Cerebellar cortex (tissue), 1 donor: ENCODE measurements around the gene CMTM5.

Experiments
- DNase-seq: peaks from one replicate; pipeline ENCODE4 v3.0.0-alpha.2; 2015; ENCODE audit warnings: low spot score

CMTM5 gene

DNA sequence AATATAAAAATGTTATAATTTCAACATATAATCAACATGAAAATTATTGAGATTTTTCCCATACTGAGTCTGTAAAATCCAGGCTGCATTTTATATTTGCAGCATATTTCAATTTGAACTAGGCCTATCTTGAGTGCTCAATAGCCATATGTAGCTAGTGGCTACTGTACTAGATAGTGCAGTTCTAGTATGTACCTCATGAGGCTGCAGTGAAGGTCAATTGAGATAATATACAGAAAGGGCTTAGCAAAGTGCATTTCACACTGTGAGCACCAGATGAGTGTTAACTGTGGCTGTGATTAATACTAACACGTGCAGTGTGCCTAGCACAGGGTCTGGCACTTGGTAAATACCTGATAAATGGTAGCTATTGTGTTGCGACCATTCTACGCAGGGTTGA lies 18.8 kb upstream of the CMTM5 start:
- no peak for DNase-seq

DNA sequence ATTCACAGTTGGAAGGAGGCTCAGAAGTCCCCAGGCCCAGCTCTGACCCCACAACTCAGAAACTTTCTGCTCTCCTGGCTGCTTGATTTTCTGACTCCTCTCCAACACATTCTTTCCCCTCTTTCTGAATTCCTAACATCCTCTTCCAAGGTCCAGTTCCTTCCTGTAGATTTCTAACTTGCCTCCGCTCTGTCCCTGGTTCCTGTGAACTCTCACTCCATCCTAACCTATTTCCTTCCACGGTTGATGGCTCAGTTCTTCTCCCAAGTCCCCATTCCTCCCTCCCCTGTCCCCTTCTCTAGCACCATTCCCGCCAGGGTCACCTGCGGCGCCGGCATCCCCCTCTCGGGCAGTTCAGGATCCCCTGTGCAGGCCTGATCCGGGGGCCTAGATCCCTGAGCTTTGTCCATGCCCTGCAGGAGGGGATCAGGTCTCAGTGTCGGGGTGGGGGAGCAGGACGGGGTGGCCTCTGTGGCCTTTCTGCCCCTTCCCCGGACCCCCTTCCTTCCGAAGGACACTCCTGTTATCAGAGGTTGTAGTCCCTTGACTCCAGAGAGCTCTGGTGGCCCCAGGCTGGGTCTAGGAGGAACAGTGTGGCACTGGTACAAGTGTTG lies 18.2 kb upstream of the CMTM5 start:
- no peak for DNase-seq

DNA sequence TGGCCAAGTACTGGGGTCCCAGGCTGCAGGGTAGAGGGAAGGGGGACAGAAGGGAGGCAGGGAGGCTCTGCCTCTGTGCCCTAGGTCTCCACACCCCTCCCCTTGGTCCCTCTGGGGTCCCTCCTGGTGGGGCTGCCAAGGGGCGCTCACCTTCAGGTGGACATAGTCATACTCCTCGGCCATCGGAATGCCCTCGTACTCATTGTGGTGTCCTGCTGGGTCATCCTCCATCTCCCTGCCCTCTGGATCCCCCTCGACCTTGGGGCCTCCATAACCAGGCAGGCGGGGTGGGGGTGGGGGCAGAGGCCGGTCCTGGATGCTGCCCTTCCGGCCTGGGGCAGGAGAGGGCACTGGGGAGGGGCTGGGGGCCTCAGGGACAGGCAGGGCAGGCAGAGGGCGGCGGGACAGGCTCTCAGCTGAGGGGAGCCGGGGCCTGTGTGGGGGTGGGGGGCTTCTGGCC lies 17.6 kb upstream of the CMTM5 start:
- DNase-seq, result no peak

DNA sequence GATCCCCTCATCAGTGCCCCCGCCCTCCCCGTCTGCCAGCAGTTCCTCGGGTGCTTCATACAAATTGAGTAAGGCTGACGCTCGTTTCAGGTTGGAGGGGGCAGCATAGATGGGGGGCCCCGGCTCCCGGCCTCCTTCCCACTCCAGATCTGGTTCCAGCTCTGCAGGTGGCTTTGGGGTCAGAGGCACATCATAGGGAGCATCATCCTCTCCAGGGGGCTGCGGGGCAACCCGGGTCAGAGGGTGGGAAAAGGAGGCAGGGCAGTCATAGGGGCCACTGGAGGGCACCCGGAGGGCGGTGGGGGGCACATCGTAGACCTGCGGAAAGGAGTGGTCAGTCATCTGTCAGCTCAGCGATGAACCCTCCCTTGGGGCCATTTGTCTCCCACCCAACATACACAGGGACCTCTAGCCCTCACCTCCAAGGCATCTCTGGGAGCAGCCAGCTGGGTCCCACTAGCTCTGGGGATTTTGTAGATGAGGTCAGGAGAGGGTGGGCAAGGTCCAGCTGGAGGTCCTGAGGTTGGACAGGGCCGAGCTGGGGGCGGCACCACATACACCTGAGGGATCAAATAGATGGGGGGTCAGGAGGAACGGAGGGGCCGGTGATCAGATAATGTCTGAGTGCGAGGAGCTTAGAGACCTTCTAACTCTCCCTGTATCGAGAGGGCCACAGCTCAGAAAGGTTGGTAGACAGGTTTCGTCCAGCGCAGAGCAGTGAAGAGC lies 17.0 kb upstream of the CMTM5 start:
- DNase-seq, result no peak

DNA sequence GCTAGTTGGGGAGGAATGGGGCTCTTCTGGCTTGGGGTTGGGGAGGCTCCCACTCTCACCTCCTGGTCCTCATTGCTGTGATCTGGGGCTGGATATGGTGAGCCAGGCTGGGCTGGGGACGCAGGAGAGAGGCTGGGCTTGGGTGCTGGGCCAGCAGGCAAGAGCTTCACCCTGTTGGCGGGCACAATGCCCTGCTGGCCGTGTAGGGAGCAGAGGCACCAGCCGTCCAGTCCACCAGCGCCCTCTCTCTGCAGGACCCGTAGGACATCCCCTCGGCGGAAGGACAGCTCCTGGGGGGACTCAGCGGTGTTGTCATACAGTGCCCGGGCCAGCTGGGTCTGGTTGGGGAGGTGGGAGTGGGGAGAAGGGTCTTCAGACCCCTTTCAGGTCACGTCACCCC lies 16.4 kb upstream of the CMTM5 start:
- DNase-seq, result no peak

DNA sequence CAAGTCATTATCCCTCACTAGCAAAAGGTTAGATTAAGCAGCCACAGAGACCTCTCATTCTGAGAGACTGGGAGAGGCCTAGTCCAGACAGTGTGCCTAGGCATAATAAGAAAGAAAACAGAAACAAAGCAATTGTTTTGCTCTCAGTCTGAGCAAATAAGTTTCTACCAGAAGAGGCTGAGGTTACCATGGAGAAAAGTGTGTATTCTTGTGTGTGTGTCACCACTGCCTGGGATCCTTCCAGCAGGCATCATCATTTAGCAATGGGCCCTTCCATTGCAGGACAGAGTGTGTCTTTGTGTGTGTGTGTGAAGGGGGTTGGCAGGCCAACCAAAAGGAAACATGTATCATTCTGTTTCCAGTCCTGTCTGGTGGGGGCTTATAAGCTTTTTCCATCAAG lies 15.5 kb upstream of the CMTM5 start:
- no peak for DNase-seq

DNA sequence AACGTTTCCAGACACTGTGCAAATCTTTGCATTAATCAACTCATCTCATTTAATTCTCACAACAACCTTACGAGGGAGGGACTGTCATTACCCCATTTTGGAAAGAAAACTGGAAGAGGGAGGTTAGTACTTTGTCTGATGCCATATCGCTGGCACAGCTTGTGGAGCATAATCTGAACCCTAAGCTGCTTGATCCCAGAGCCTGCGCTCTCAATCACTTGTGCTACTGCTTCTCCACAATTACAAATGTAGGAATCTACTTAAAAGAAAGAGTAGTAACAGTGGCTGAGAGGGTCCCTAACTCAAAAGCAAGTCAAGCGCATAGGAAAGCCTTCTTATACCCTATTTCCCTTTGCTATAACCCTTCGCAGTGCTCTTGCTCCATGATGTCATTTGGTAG lies 15.1 kb upstream of the CMTM5 start:
- DNase-seq, result no peak

DNA sequence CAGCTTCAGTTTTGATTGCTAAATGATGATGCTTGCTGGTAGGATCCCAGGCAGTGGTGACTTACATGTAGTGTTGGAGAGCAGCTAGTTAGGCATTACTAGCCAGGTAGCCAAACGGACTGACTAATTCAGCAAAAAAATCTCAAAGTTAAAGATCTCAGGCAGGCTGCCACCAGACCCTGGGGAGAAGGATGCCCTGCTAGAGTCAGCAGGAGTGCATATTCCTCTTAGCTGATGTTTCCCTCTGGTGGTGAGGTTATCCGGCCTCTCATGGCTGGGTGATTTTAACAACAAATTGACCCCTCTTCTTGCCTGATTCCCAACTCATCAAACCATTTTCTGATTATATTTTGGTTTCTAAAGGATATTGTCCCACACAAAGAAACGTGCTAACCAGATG lies 14.6 kb upstream of the CMTM5 start:
- no peak for DNase-seq

DNA sequence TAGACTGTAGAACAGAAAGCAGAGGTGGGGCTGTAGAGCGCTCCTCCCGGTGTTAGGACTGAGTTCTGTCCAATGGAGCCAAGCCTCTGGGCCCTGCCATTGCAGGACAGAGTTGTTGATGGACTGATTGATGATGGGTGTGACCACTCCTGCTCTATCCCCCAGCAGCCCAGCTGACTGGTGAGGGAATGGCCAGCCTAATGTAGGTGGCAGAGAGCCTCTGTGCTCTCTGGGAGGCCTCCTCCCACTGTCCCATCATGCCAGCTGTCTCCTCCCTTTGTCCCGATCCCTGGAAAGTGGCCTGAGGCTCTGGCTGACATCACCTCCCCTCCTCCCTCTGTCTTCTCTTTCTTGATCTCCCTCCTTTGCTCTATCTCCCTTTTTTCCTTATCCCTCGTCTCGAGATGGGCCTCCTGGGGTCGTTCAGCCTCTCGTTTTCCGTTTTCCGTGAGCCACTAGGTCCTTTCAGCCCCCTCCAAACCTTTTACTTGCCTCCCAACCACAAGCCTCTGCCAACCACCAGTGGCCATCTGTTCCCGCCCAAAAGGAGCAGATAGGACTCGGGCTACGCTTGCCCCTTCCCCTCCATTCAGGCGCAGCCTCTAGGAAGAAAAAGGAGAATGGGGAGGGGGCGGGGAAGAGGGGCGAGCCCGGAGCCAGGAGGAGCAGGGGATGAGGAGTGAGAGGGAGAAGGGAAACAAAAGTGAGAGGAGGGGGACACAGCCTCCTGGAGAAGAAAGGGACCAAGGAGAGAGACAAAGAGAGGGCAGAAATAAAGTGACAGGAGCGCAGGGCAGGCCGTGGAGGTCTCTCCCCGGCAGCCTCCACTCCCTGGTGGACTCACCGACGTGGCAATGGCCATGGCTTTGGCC lies 12.4 kb upstream of the CMTM5 start:
- peak; percentile 51 for DNase-seq

DNA sequence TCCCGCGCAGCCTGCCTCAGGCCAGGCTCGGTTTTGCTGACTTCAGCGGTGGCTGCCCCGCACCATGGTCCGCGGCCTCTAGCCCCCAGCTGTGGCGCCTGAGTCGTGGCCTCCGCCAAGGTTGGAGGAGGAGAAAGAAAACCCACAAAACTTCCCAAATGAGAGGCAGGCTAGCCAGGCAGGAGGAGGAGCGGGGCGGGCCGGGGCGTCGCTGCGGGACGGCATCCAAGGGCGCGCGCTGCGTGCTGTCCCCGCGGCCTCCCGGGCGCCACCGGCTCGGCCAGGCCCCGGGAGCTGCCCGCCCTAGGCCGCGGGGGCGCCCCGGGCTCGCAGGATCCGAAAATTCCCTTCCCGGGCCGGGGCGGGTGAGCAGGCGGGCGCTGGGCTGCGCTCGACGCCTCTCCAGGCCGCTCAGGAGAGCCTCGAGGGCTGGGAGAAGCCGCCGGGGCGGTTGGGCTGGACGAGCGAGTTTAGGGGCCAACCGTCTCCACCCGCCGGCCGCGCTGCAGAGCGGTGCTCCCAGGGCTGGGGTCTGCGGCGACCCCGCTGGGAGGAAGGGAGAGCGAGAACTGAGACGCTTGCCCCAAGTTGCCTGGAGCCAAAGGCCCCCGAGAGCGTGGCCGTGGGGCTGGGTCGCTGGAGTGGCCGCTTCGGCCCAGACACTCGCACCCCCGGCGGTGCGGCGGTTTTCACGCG lies 11.7 kb upstream of the CMTM5 start, which contains the start of gene EFS:
TSS of gene EFS (minus strand) at position 137 of the 696 bp plus-strand sequence. CDS start 147 bp downstream, outside the sequence.
- DNase-seq, result no peak

DNA sequence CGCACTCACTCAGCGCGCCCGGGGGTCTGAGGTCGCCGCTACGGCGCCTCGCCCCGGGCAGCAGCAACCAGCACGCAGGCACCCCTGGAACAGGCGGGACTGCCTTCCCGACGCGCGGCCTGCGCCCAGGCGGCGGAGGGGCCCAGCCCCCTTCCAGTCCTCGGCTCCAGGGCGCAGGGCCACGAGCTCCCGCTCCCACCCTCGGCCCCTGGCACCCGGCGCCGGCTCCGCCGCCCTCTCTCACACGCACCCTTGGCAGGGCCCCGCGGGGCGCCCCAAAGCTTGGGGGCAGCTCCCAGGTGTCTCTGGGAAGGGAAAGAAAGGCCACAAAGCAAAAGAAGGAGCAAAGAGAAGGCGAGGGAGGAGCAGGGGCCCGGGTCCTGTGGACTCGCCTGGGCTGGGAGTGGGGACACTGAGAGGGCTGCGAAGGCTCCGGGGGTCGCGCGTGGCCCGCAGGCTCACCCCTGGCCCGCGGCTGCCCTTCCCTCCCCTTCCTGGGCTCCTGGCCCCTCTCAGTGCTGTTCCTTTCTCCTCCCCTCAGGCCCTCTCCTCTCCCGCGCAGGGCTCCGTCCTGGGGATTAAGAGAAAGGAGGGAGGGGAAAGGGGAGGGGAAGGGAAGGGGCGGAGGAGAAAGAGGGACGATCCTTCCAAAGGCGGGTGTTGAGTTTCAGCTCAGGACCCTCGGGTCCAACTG lies 11.0 kb upstream of the CMTM5 start:
- peak; percentile 30 for DNase-seq

DNA sequence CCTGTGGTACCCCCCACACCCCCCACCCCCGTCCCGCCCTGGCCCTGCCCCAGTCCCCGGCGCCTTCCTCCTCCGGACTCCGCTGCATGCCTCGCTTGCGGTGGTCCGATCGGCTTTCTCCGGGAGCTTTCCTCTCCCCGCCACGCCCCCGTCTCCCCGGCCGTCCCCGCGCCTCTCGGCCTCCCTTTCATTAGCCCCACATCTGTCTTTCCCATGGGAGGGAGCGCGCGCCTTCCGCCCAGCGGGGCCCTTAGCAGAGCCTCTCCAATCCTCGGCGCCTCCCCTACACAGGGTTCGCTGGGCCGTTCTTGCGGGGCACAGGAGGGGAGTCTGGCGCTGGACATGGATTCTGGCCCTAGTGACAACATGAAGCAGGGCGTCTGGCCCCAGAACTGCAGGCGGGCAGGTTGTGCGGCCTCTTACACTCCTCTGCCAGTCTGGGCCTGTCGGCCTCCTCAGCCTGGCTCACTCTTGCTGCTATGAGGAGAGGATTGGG lies 10.4 kb upstream of the CMTM5 start:
- DNase-seq, result peak; percentile 22

DNA sequence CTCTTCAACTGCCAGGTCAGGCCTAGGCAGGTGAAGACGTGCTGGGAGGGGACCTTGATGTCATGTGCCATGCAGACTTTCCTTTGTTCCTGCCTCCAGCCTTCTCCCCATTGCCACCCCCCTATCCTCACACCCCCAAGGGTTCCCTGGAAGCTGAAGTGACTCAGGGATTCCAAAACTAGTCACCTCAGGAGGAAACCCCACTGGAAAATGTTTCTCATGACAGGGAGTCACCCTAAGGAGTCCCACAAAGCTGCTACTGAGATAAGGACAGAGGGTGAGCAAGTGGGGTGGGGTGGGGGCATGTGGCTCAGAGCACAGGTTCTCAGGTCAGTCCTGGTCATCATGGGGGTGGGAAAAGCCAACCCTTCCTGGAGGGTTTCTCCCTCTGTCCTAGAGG lies 6.6 kb upstream of the CMTM5 start:
- no peak for DNase-seq

DNA sequence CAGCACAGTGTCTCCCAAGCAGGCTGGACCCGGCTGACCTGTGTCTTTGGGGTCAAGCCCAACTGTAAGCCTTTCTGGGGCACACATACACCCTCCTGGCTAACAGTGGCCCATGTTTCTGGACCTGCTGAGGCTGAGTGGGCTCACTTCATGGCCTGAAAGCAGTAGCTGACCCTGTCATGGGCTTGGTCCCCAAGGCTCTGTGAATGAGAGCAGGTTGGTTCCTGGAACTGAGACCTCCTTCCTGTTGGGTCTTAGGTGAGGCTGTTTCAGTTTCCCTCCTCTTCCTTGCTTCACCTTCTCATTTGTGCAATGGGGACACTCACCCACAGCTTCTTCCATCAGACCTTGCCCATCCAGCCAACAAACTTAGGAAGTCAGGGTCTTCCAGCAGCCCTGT lies 5.0 kb upstream of the CMTM5 start:
- no peak for DNase-seq

DNA sequence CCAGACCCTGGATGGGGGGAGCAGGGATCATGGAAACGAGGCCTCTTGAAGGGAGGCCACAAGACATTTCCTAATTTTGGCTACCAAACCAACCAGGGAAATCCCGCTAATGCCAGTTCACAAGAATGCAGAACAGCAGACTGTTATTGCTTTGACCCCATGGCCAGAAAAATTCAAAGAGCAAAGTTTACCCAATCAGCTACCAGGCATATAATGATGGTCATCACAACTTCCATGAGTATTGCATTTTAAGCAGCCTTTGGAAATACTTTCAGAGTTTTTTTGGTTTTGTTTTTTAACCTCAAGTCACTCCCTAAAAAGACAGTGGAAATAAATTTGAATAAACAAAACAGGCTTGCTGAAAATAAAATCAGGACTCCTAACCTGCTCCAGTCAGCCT lies 4.3 kb upstream of the CMTM5 start, which contains the start of gene IL25:
TSS of gene IL25 (plus strand) at position 301 of the 400 bp plus-strand sequence.
- DNase-seq, result no peak

DNA sequence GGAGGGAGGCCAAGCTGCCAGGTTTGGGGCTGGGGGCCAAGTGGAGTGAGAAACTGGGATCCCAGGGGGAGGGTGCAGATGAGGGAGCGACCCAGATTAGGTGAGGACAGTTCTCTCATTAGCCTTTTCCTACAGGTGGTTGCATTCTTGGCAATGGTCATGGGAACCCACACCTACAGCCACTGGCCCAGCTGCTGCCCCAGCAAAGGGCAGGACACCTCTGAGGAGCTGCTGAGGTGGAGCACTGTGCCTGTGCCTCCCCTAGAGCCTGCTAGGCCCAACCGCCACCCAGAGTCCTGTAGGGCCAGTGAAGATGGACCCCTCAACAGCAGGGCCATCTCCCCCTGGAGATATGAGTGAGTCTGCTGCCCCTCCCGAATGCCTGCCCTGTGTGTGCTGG lies 3.8 kb upstream of the CMTM5 start:
- no peak for DNase-seq

DNA sequence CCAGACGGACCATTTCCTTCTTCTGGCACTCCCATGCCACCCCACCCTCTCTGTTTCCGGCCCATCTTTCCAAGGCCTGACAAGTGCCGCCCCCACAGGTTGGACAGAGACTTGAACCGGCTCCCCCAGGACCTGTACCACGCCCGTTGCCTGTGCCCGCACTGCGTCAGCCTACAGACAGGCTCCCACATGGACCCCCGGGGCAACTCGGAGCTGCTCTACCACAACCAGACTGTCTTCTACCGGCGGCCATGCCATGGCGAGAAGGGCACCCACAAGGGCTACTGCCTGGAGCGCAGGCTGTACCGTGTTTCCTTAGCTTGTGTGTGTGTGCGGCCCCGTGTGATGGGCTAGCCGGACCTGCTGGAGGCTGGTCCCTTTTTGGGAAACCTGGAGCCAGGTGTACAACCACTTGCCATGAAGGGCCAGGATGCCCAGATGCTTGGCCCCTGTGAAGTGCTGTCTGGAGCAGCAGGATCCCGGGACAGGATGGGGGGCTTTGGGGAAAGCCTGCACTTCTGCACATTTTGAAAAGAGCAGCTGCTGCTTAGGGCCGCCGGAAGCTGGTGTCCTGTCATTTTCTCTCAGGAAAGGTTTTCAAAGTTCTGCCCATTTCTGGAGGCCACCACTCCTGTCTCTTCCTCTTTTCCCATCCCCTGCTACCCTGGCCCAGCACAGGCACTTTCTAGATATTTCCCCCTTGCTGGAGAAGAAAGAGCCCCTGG lies 1.2 kb upstream of the CMTM5 start:
- DNase-seq, result no peak

DNA sequence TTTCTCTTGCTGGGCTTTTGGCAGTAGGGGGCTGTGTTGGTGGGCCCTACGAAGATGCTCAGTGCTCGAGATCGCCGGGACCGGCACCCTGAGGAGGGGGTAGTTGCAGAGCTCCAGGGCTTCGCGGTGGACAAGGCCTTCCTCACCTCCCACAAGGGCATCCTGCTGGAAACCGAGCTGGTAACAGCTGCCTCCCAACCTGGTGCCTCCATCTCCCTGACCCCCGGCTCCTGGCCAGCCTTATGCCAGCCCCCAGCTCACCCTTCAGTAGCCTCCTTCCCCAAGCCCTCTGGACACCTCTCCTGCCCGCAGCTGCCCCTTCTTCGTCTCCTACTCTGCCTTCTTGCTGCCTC lies 328 bp downstream of the CMTM5 start:
- DNase-seq, result no peak

DNA sequence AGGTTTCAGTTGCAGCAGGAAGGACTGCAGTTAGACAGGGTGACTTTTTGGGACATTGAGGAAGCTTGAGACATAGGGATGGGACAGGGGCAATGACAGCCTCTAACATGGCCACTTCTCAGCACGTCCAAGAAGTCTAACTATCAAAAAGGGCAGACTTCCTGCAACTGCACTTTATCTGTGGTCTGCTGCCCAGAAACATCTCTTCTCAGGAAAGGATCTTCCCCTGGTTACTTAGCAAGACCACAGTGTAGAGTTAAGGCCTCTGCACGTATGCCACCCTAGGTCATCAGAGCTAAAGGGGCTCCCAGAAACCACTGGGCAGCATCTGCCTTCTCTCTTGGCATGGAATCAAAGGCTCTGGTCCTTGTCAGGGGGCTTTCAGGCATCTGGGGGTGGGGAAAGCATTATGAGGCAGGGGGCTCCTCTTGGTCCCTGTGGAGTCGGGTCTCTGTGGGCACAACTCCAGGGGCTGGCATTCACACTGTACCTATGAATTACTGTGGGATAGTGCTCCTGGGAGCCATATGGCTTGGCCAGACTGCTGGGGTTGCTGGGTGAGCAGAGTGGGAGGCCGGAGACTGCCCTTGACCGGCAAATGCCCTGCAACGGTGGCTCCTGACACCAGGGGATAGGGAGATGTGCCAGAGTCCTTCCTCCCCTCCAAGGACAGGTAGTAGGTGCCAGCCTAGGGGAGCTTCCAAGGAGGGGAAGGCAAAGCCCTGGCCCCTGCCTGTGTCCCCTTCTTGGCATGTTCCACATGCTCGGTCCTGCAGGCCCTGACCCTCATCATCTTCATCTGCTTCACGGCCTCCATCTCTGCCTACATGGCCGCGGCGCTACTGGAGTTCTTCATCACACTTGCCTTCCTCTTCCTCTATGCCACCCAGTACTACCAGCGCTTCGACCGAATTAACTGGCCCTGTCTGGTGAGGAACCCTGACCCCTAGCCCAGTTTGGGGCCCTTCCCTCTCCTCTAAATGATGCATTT lies 1.0 kb downstream of the CMTM5 start:
- no peak for DNase-seq
